Tibial nerve (tissue), 4 donors: ENCODE measurements around the gene PWWP2B.

ENCODE experiments used
- EP300 ChIP-seq, 2 donors: sonication (generic); formaldehyde crosslinking; IDR thresholded peaks; one replicate each; pipeline ENCODE4 v1.6.1; 2017; ENCODE audit warnings: antibody characterized with exemption in 2 of 2, mild to moderate bottlenecking in 1 of 2
- POLR2A ChIP-seq, 2 donors: fragments of 450-650 bp; IDR thresholded peaks; one replicate each; pipeline ENCODE4 v1.6.1; 2017; ENCODE audit warnings: antibody characterized with exemption in 2 of 2, mild to moderate bottlenecking in 2 of 2, moderate library complexity in 2 of 2
- TF ChIP-seq, protein P1 (sequence below), 5 experiments: fragments of 200-600 bp in 3 of 5; fragments of 450-650 bp in 2 of 5; sonication (generic) in 3 of 5; IDR thresholded peaks; one replicate each; pipeline ENCODE4 v1.5.1; 2016 to 2019; ENCODE audit warnings: antibody characterized with exemption in 5 of 5, mild to moderate bottlenecking in 3 of 5, moderate library complexity in 2 of 5

DNA sequence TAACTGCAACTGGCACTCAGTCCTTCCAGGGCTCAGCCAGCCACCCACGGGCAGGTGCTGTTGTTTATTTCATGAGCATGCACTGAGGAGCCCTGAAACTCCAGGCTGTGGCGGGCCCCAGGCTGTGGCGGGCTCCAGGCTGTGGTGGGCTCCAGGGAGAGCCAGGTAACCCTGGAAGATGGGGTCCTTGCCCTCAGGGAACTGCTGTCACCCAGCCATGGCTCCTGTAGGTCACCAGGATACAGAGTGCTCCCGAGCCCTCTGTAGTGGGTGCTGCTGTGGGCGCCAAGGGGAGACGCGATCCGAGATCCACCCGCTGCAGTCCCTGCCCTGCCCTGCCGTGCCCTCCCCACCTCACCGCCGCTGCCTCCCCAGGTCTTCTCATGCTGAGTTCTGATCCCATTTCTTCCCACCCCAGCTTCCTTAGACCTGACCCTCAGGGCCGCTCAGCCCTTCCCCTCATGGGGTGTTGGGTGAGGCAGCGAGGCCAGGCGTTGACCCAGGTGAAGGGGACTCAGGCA, 35.4 kb upstream of the PWWP2B start:
- TF ChIP-seq, protein P1, sequence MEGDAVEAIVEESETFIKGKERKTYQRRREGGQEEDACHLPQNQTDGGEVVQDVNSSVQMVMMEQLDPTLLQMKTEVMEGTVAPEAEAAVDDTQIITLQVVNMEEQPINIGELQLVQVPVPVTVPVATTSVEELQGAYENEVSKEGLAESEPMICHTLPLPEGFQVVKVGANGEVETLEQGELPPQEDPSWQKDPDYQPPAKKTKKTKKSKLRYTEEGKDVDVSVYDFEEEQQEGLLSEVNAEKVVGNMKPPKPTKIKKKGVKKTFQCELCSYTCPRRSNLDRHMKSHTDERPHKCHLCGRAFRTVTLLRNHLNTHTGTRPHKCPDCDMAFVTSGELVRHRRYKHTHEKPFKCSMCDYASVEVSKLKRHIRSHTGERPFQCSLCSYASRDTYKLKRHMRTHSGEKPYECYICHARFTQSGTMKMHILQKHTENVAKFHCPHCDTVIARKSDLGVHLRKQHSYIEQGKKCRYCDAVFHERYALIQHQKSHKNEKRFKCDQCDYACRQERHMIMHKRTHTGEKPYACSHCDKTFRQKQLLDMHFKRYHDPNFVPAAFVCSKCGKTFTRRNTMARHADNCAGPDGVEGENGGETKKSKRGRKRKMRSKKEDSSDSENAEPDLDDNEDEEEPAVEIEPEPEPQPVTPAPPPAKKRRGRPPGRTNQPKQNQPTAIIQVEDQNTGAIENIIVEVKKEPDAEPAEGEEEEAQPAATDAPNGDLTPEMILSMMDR (IDR thresholded peaks at IDR 0.05): no peak
- TF ChIP-seq POLR2A (IDR thresholded peaks at IDR 0.05) (no peak), EP300 (IDR thresholded peaks at IDR 0.05) (no peak)
